Glutamatergic neuron (in vitro differentiated cells): Measurements from ENCODE around the gene ANO3. TPM values are rescaled to one million over a fixed set of nuclear protein-coding genes. Genes with fewer than 3 reads are reported as not detected.

ENCODE experiments used
- DNase-seq: peaks from one replicate; pipeline ENCODE4 v3.0.0; 2022
- H3K27ac Mint-ChIP-seq: one replicate; pipeline ENCODE4 v1.8.0; 2020; ENCODE audit warnings: mild to moderate bottlenecking, mixed read lengths, inconsistent platforms; ENCODE audit not compliant: unreplicated experiment
- H3K27me3 Mint-ChIP-seq: one replicate; pipeline ENCODE4 v1.8.0; 2020; ENCODE audit warnings: mild to moderate bottlenecking, moderate library complexity, mixed read lengths, inconsistent platforms; ENCODE audit not compliant: unreplicated experiment
- H3K36me3 Mint-ChIP-seq: one replicate; pipeline ENCODE4 v1.8.0; 2020; ENCODE audit warnings: mild to moderate bottlenecking, mixed read lengths, inconsistent platforms; ENCODE audit not compliant: unreplicated experiment
- H3K4me1 Mint-ChIP-seq: one replicate; pipeline ENCODE4 v1.8.0; 2020; ENCODE audit warnings: mild to moderate bottlenecking, low read depth, mixed read lengths, inconsistent platforms; ENCODE audit not compliant: unreplicated experiment
- H3K4me3 Mint-ChIP-seq: one replicate; pipeline ENCODE4 v1.8.0; 2020; ENCODE audit warnings: mild to moderate bottlenecking, mixed read lengths, inconsistent platforms; ENCODE audit not compliant: unreplicated experiment
- H3K9me3 Mint-ChIP-seq: one replicate; pipeline ENCODE4 v1.8.0; 2020; ENCODE audit warnings: mild to moderate bottlenecking, moderate library complexity, mixed read lengths, inconsistent platforms; ENCODE audit not compliant: unreplicated experiment
- CTCF ChIP-seq: fragments of 200-600 bp; sonication (generic); IDR thresholded peaks from one replicate; pipeline ENCODE4 v1.5.0; 2021; ENCODE audit not compliant: partially characterized antibody, unreplicated experiment
- total RNA-seq: library from RNA; stranded (reverse); fragmentation: NEBNext Ultra II Directional; extraction: Animal tissue kit (Norgen Biotek cat#: 25700); gene quantifications from one replicate; pipeline ENCODE4 v1.2.1, GENCODE V29; 2021; ENCODE audit not compliant: unreplicated experiment

The ANO3 gene
- total RNA-seq, 1 donor from 2014 or later, result 12.8 TPM

- TF ChIP-seq CTCF, result no peak
- H3K4me1 Mint-ChIP-seq, result no peaks in the 10 kb centered on the region
- H3K36me3 Mint-ChIP-seq, result peaks cover 23% of the 10 kb centered on the region
- no peaks in the 10 kb centered on the region for H3K27me3 Mint-ChIP-seq
- peaks cover 5% of the 10 kb centered on the region for H3K9me3 Mint-ChIP-seq
- no peak for DNase-seq
- H3K4me3 Mint-ChIP-seq, result no peak overlapping the region
- H3K27ac Mint-ChIP-seq, result no peak overlapping the region
Observed at GRCh38 chr11:26377619-26378018, 45.7 kb downstream of the ANO3 start.

DNA sequence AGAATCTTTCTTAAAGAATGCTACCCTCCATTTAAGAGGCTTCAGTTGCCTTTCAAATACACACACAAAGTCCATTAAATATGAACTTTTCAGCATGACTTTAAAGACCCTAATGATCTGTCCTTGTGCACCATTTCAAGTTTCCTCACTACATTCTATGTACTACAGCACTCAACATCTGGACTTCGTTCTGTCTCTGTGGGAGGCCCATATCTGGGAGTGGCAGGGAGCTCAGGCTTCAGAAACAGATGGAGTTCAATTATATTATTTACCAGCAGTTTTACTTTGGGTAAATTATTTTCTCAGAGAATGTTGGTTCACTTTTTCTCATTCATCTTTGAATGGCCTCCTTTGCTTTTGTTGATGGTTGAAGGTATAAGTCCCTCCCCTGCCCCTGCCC lies 67.4 kb downstream of the ANO3 start:
- H3K27me3 Mint-ChIP-seq, result no peaks in the 10 kb centered on the region
- peaks cover 3% of the 10 kb centered on the region for H3K9me3 Mint-ChIP-seq
- H3K4me1 Mint-ChIP-seq, result peaks cover 2% of the 10 kb centered on the region
- no peaks in the 10 kb centered on the region for H3K36me3 Mint-ChIP-seq
- no peak for DNase-seq
- no peak overlapping the region for H3K4me3 Mint-ChIP-seq
- no peak for TF ChIP-seq CTCF
- no peak overlapping the region for H3K27ac Mint-ChIP-seq

DNA sequence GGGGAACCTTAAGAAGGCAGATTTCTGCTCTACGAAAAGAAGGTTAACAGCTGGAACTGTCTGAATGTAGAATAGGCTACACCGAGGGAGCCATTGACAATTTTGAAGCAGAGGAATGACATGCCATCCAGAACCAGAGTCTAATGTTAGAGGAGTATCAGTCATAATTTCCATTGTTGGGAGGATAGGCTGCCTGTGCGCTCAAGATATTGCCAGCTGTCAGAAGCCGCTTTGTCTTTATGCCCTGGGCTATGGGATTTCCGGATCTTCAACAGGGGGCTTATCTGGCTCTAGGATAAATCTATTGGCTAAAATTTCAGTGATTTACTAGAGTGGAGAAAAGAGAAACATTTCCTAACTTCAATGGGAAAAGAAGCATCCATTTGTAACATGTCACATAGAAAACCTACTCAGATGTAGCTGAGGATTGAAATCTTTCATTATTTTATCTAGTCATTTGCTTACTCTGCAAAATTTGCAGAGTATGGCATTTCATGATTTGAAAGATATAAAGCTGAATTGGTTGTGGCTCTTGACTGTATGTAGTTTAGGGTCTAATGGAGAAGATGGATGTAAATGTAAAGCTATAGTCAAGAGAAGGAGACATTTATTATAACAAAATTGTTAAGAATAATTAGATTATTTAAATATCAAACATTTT lies 78.9 kb downstream of the ANO3 start:
- no peak overlapping the region for H3K27ac Mint-ChIP-seq
- H3K4me1 Mint-ChIP-seq, result no peaks in the 10 kb centered on the region
- H3K36me3 Mint-ChIP-seq, result no peaks in the 10 kb centered on the region
- H3K4me3 Mint-ChIP-seq, result no peak overlapping the region
- H3K27me3 Mint-ChIP-seq, result no peaks in the 10 kb centered on the region
- no peaks in the 10 kb centered on the region for H3K9me3 Mint-ChIP-seq
- no peak for TF ChIP-seq CTCF
- DNase-seq, result no peak

- no peak for TF ChIP-seq CTCF
- no peak overlapping the region for H3K4me3 Mint-ChIP-seq
- H3K9me3 Mint-ChIP-seq, result no peaks in the 10 kb centered on the region
- H3K27ac Mint-ChIP-seq, result no peak overlapping the region
- no peaks in the 10 kb centered on the region for H3K36me3 Mint-ChIP-seq
- no peaks in the 10 kb centered on the region for H3K27me3 Mint-ChIP-seq
- no peak for DNase-seq
- no peaks in the 10 kb centered on the region for H3K4me1 Mint-ChIP-seq
Observed at GRCh38 chr11:26412955-26413354, 81.0 kb downstream of the ANO3 start.

- no peak for TF ChIP-seq CTCF
- no peaks in the 10 kb centered on the region for H3K9me3 Mint-ChIP-seq
- DNase-seq, result no peak
- H3K36me3 Mint-ChIP-seq, result no peaks in the 10 kb centered on the region
- H3K4me1 Mint-ChIP-seq, result no peaks in the 10 kb centered on the region
- no peaks in the 10 kb centered on the region for H3K27me3 Mint-ChIP-seq
- H3K27ac Mint-ChIP-seq, result no peak overlapping the region
- H3K4me3 Mint-ChIP-seq, result no peak overlapping the region
Observed at GRCh38 chr11:26418386-26418912, 86.5 kb downstream of the ANO3 start.
